KMS-11 (cell line): ENCODE data around the gene SSC5D.
A peak's percentile ranks its signal among the peaks of the same experiment; 100 is the strongest.

Source experiments
- H2AFZ ChIP-seq: fragments of 200-600 bp; sonication (generic); 2 replicates; pipeline ENCODE4 v1.6.1; 2016; ENCODE audit warnings: antibody characterized with exemption, mixed run types, low read depth
- H3K27ac ChIP-seq: fragments of 200-600 bp; sonication (generic); 2 replicates; pipeline ENCODE4 v1.6.1; 2016; ENCODE audit warnings: mild to moderate bottlenecking, mixed run types
- H3K27me3 ChIP-seq: fragments of 200-600 bp; sonication (generic); 2 replicates; pipeline ENCODE4 v1.6.1; 2017; ENCODE audit warnings: mild to moderate bottlenecking, low read depth, mixed run types, moderate library complexity; ENCODE audit not compliant: insufficient read depth
- H3K36me3 ChIP-seq: fragments of 200-600 bp; sonication (generic); 2 replicates; pipeline ENCODE4 v1.6.1; 2017; ENCODE audit warnings: mild to moderate bottlenecking, mixed run types; ENCODE audit not compliant: insufficient read depth
- H3K4me1 ChIP-seq: fragments of 200-600 bp; sonication (generic); 2 replicates; pipeline ENCODE4 v1.6.1; 2016; ENCODE audit warnings: mild to moderate bottlenecking, low read depth, mixed run types; ENCODE audit not compliant: poor library complexity, severe bottlenecking
- H3K4me2 ChIP-seq: fragments of 200-600 bp; sonication (generic); 2 replicates; pipeline ENCODE4 v1.7.0; 2016; ENCODE audit warnings: mild to moderate bottlenecking, mixed run types
- H3K4me3 ChIP-seq: fragments of 200-600 bp; sonication (generic); IDR thresholded peaks from 2 replicates; pipeline ENCODE4 v1.6.1; 2017; ENCODE audit warnings: low read depth, low read length, mixed read lengths; ENCODE audit not compliant: insufficient read depth
- H3K79me2 ChIP-seq: fragments of 200-600 bp; sonication (generic); 2 replicates; pipeline ENCODE4 v1.6.1; 2016; ENCODE audit warnings: low read depth, mixed run types; ENCODE audit not compliant: insufficient read depth
- H3K9ac ChIP-seq: fragments of 200-600 bp; sonication (generic); 2 replicates; pipeline ENCODE4 v1.6.1; 2016; ENCODE audit warnings: mild to moderate bottlenecking, mixed run types
- H4K20me1 ChIP-seq: fragments of 200-600 bp; sonication (generic); 2 replicates; pipeline ENCODE4 v1.6.1; 2016; ENCODE audit warnings: mild to moderate bottlenecking, mixed run types; ENCODE audit not compliant: insufficient read depth
- TF ChIP-seq, protein P1 (sequence below): fragments of 200-600 bp; sonication (generic); conservative IDR thresholded peaks from 2 replicates; pipeline ENCODE4 v1.6.1; 2017; ENCODE audit warnings: low read depth, mild to moderate bottlenecking, antibody characterized with exemption, low read length, moderate library complexity, mixed read lengths

Gene SSC5D

DNA sequence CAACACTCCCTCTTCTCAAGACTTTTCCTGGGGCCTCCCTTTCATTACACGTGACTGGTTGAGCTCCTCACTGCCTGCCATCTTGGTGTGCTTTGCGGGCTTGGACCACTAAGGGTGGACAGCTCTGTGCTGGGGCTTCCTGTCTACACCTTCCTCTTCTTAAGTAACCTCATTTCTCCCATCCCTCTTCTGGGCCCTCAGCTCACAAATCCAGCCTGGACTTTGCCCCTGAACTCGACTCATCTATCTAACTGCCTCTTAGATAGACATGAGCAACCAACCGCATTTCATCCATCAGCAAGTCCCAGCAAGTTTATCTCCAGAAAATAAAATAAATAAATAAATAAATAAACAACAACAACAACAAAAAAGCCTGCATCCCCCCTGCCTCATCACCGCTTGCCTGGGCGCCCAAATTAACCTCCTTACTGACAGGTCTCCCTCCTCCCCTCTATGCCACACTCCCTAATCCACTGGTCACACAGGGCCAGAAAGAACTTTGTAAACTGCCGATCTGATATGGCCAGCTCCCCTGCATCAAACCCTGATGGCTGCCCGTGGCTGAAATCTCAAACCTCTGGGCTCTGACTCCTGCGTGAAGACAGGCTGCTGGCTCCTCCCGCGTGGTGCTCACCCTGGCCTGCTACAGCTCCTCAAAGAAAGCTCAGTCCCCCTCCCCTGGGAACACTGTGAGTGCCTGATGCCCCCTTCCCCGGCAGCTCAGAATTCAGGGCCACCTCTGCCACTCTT, 34.5 kb upstream of the SSC5D start:
- Histone ChIP-seq H2AFZ (no peak overlapping the region), H3K27ac (no peak overlapping the region), H3K4me1 (no peaks in the 10 kb centered on the region), H3K9ac (no peak overlapping the region), H3K79me2 (no peaks in the 10 kb centered on the region), H3K27me3 (no peaks in the 10 kb centered on the region; the same call in 1 of the 2 replicates), H3K4me2 (no peak overlapping the region), H3K4me3 (no peak overlapping the region), H3K36me3 (no peaks in the 10 kb centered on the region), H4K20me1 (no peaks in the 10 kb centered on the region)
- TF ChIP-seq, protein P1, sequence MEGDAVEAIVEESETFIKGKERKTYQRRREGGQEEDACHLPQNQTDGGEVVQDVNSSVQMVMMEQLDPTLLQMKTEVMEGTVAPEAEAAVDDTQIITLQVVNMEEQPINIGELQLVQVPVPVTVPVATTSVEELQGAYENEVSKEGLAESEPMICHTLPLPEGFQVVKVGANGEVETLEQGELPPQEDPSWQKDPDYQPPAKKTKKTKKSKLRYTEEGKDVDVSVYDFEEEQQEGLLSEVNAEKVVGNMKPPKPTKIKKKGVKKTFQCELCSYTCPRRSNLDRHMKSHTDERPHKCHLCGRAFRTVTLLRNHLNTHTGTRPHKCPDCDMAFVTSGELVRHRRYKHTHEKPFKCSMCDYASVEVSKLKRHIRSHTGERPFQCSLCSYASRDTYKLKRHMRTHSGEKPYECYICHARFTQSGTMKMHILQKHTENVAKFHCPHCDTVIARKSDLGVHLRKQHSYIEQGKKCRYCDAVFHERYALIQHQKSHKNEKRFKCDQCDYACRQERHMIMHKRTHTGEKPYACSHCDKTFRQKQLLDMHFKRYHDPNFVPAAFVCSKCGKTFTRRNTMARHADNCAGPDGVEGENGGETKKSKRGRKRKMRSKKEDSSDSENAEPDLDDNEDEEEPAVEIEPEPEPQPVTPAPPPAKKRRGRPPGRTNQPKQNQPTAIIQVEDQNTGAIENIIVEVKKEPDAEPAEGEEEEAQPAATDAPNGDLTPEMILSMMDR = no peak

DNA sequence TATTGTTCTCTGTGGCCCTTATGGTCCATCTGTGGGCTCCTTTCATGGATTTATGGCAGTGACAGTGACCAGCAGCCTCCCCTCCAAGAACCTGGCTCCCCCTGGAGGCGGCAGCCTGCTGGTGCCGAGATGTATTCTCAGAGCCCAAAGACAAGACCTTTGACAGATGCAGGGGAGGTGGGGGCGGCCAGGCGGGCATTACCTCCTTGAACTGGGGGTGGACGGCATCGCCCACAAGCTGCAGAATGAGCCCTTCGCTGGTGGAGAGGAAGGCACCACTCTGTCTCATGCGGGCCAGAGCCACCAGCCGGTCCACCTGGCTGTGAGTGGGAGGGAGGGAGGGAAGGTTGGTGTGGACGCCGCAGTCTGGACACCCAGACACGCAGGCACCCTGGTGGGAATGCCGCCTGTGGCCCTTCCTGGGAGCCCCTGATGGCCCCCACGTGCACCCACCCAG, 33.4 kb upstream of the SSC5D start:
- Histone ChIP-seq H3K27ac (no peak overlapping the region), H3K9ac (no peak overlapping the region), H3K36me3 (no peaks in the 10 kb centered on the region), H3K4me1 (no peaks in the 10 kb centered on the region), H4K20me1 (no peaks in the 10 kb centered on the region), H3K79me2 (peaks cover 5% of the 10 kb centered on the region; the same call in 1 of the 2 replicates), H3K4me2 (no peak overlapping the region), H2AFZ (no peak overlapping the region), H3K4me3 (no peak overlapping the region), H3K27me3 (no peaks in the 10 kb centered on the region; the same call in 1 of the 2 replicates)
- TF ChIP-seq, protein P1 = peak; percentile 79

DNA sequence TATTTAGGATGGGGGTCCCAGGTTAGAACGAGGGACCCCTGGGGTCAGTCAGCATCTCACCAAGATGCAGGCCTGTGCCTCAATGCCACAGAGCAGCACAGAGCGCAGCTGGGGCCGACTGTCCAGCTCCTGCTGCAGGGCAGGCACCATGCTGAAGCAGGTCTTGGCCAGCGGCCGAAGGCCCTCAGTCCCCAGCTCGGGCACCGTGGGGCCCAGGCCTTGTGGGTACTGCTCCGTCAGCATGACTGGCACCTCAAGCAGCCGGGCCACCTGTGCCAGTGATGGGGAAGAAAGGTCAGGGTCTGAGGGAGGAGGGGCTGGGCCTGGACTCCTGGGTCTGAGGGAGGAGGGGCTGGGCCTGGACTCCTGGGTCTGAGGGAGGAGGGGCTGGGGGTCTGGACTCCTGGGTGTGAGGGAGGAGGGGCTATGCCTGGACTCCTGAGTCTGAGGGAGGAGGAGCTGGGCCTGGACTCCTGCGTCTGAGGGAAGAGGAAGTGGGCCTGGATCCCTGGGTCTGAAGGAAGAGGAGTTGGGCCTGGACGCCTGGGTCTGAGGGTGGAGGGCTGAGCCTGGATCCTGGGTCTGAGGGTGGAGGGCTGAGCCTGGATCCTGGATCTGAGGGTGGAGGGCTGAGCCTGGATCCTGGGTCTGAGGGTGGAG, 32.5 kb upstream of the SSC5D start:
- H3K36me3 ChIP-seq = no peaks in the 10 kb centered on the region
- H3K4me2 ChIP-seq = no peak overlapping the region
- H3K79me2 ChIP-seq = peaks cover 11% of the 10 kb centered on the region; the same call in 1 of the 2 replicates
- TF ChIP-seq, protein P1 = no peak
- H3K27me3 ChIP-seq = no peaks in the 10 kb centered on the region; the same call in 1 of the 2 replicates
- no peak overlapping the region for H2AFZ ChIP-seq
- no peak overlapping the region for H3K27ac ChIP-seq
- H4K20me1 ChIP-seq = no peaks in the 10 kb centered on the region
- H3K4me1 ChIP-seq = peaks cover 2% of the 10 kb centered on the region
- no peak overlapping the region for H3K4me3 ChIP-seq
- no peak overlapping the region for H3K9ac ChIP-seq

DNA sequence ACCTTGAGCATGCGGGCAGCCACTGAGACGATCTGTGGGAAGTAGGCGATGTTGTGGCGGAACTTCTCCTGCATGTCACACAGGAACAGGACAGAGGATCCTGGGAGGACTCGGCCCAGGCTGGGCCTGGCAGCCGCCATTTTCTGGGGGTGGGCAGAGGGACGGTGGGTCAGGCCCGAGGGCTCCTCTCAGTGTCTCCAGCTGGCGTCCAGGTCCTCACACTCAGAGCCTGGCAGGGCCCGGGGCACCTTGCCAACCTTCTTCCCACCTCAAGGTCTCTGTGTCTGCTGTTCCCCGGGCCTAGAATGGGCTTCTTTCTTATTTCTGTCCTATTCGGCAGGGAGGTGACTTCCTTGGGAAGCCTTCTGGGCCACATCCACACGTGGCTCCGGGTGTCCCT, 31.9 kb upstream of the SSC5D start:
- no peak overlapping the region for H3K27ac ChIP-seq
- no peak overlapping the region for H3K9ac ChIP-seq
- TF ChIP-seq, protein P1 = no peak
- H2AFZ ChIP-seq = no peak overlapping the region
- H3K4me3 ChIP-seq = no peak overlapping the region
- H3K36me3 ChIP-seq = no peaks in the 10 kb centered on the region
- H3K4me1 ChIP-seq = peaks cover 5% of the 10 kb centered on the region
- H4K20me1 ChIP-seq = no peaks in the 10 kb centered on the region
- H3K79me2 ChIP-seq = peaks cover 11% of the 10 kb centered on the region; the same call in 1 of the 2 replicates
- no peaks in the 10 kb centered on the region for H3K27me3 ChIP-seq
- no peak overlapping the region for H3K4me2 ChIP-seq
